HEK293T (cell line): Measurements from ENCODE around the gene LTBP1.

Experiments used
- CTCF ChIA-PET: fragments of 350-600 bp; formaldehyde crosslinking; extraction: SDS; loops from one replicate; lab custom pipeline; 2021; ENCODE audit warnings: antibody characterized with exemption, inconsistent platforms; lab: Yijun Ruan, JAX
- POLR2A ChIA-PET: fragments of 350-600 bp; formaldehyde crosslinking; extraction: SDS; loops from one replicate; lab custom pipeline; 2020; ENCODE audit warnings: antibody characterized with exemption, inconsistent platforms; lab: Yijun Ruan, JAX
- DNase-seq: peaks from one replicate; pipeline ENCODE4 v3.0.0; 2012; ENCODE audit warnings: mixed read lengths; ENCODE audit errors: extremely low spot score
- ARNT ChIP-seq: fragments of 450-650 bp; IDR thresholded peaks from 2 replicates; pipeline ENCODE4 v1.6.1; 2017; ENCODE audit warnings: mild to moderate bottlenecking
- BHLHE40 ChIP-seq: fragments of 450-650 bp; IDR thresholded peaks from 2 replicates; pipeline ENCODE4 v1.6.1; 2016; ENCODE audit warnings: mild to moderate bottlenecking, moderate library complexity, borderline replicate concordance
- CTBP1 ChIP-seq: fragments of 450-650 bp; IDR thresholded peaks from 2 replicates; pipeline ENCODE4 v1.6.1; 2016; ENCODE audit warnings: borderline replicate concordance
- ELF4 ChIP-seq: fragments of 450-650 bp; IDR thresholded peaks from 2 replicates; pipeline ENCODE4 v1.6.1; 2017; ENCODE audit warnings: antibody characterized with exemption
- FOXA1 ChIP-seq: fragments of 450-650 bp; IDR thresholded peaks from 2 replicates; pipeline ENCODE4 v1.6.1; 2016; ENCODE audit warnings: mild to moderate bottlenecking
- FOXK2 ChIP-seq: fragments of 450-650 bp; IDR thresholded peaks from 2 replicates; pipeline ENCODE4 v1.6.1; 2016; ENCODE audit warnings: mild to moderate bottlenecking
- FOXM1 ChIP-seq: fragments of 450-650 bp; IDR thresholded peaks from 2 replicates; pipeline ENCODE4 v1.6.1; 2017; ENCODE audit warnings: mild to moderate bottlenecking, borderline replicate concordance
- HDGF ChIP-seq: fragments of 450-650 bp; IDR thresholded peaks from 2 replicates; pipeline ENCODE4 v1.6.1; 2017; ENCODE audit warnings: antibody characterized with exemption, borderline replicate concordance
- L3MBTL2 ChIP-seq: fragments of 450-650 bp; conservative IDR thresholded peaks from 2 replicates; pipeline ENCODE4 v1.6.1; 2016; ENCODE audit warnings: mild to moderate bottlenecking
- LEF1 ChIP-seq: fragments of 450-650 bp; IDR thresholded peaks from 2 replicates; pipeline ENCODE4 v1.6.1; 2017; ENCODE audit warnings: mild to moderate bottlenecking, borderline replicate concordance
- NFRKB ChIP-seq: fragments of 450-650 bp; IDR thresholded peaks from 2 replicates; pipeline ENCODE4 v1.6.1; 2016; ENCODE audit warnings: mild to moderate bottlenecking, moderate library complexity
- SP1 ChIP-seq: fragments of 450-650 bp; IDR thresholded peaks from 2 replicates; pipeline ENCODE4 v1.6.1; 2017
- SUZ12 ChIP-seq: fragments of 450-650 bp; IDR thresholded peaks from 2 replicates; pipeline ENCODE4 v1.6.1; 2016; ENCODE audit warnings: mild to moderate bottlenecking
- TARDBP ChIP-seq: fragments of 450-650 bp; IDR thresholded peaks from 2 replicates; pipeline ENCODE4 v1.6.1; 2016
- ZNF384 ChIP-seq: fragments of 450-650 bp; IDR thresholded peaks from 2 replicates; pipeline ENCODE4 v1.6.1; 2016
- TF ChIP-seq, protein P1 (sequence below): fragments of 450-650 bp; IDR thresholded peaks from 2 replicates; pipeline ENCODE4 v1.6.1; 2016

Gene LTBP1

DNA sequence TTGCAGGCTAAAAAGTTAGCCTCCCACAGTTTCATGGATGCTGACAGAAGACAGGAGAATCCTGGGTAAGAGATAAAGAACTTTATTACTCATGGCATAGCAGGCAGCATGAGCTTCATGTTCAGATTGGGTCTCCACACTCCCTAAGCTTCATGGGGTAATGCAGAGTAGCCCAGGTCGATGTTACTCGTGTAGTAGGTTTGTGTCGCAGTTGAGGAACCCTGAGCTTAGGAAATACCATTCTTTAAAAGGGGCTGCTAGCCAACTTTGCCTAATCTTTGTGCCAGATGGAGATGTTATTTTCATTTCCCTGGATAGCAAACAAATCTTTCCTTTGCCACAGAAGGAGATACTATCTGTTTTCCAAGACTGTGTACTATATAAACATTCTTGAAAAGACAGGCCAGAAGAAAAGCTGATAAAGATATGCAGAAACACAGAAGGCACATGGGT lies 117.6 kb downstream of the LTBP1 start:
- TF ChIP-seq ZNF384 (no peak), FOXA1 (no peak), ELF4 (no peak), LEF1 (no peak), BHLHE40 (no peak), FOXK2 (no peak), L3MBTL2 (no peak), HDGF (no peak), FOXM1 (no peak), ARNT (no peak), SP1 (no peak), CTBP1 (no peak), TARDBP (no peak), SUZ12 (no peak)
- TF ChIP-seq, protein P1, sequence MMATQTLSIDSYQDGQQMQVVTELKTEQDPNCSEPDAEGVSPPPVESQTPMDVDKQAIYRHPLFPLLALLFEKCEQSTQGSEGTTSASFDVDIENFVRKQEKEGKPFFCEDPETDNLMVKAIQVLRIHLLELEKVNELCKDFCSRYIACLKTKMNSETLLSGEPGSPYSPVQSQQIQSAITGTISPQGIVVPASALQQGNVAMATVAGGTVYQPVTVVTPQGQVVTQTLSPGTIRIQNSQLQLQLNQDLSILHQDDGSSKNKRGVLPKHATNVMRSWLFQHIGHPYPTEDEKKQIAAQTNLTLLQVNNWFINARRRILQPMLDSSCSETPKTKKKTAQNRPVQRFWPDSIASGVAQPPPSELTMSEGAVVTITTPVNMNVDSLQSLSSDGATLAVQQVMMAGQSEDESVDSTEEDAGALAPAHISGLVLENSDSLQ = no peak
- ChIA-PET POLR2A (no interaction called here), CTCF (no interaction called here)
- no peak for DNase-seq

DNA sequence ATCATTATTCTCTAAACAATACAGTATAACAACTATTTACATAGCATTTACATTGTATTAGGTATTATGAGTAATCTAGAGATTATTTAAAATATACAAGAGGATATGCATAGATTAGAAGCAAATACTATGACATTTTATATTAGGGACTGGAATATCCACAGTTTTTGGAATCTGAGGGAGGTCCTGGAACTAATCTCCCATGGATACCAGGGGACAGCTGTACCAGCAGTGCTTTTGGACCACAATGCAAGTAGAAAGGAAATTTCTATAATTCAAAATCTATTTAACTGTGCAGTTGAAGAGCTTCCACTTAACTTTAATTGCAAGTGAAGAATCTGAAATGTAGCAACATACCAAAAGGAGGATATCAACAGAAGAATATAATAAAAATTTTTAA lies 120.8 kb downstream of the LTBP1 start:
- CTCF ChIA-PET = interaction anchor here (0.7 kb wide), 1 partner anchor 25 kb away, joined by 3 read pairs; no protein-coding TSS in a partner anchor
- no peak for DNase-seq
- TF ChIP-seq BHLHE40 (no peak), FOXK2 (no peak), SUZ12 (no peak)
- POLR2A ChIA-PET = no interaction called here

DNA sequence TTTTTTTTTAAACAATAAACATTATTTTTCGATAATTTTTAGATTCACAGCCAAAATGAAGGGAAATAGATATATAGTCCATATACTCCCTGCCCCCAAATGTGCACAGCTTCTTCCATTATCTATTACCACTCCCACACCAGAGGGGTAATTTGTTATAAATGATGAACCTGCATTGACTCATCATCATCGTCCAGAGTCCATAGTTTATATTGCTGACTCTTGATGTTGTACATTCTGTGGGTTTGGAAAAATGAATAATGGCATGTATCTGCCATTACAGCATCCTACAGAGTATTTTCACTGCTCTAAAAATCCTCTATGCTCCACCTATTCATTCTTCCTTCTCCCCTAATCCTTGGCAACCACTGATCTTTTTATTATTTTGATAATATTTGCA lies 121.5 kb downstream of the LTBP1 start:
- no peak for DNase-seq
- ChIA-PET CTCF (interaction anchor here (0.7 kb wide), 1 partner anchor 25 kb away, joined by 3 read pairs; no protein-coding TSS in a partner anchor), POLR2A (no interaction called here)
- TF ChIP-seq HDGF (no peak), L3MBTL2 (no peak), FOXK2 (no peak), ZNF384 (no peak), CTBP1 (no peak), BHLHE40 (no peak), FOXM1 (no peak), ARNT (no peak), TARDBP (no peak)
- TF ChIP-seq, protein P1 = no peak

DNA sequence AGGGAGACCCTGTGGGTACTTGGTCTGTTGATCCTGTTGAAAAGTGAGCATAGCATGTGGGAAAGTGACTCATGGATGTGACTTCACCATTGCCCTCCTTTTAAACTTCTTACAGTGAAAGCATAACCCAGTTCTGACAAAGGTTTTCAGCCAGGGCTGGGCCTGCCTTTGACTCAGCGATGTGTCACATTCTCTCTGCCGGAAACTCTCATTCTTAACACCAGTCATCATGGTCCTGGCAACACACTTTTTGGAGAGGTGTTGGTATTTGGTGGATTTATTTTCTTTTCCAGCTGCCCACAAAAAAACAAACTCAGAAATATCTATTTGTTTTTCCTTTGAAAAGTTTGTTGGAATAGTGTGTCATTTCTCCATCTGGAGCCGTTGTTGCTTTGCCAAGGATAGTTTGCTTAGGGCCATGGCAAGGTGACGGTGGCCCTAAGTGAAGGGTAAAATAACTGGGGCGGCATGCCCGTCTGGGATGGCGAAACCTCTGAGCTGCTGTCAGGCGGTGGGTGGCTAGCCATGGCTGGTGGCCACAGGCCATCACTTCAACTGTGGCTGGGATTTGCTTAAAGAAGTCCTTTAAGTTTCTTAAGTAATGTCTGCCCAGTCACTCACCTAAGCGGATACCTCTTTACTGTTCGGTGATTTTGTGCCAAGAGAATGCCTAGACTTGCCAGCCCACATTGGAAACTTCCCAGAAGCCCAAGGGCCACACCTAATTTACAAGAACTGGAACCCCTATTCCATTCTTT lies 123.3 kb downstream of the LTBP1 start:
- ChIA-PET POLR2A (no interaction called here), CTCF (interaction anchor here (1.1 kb wide), 1 partner anchor 36 kb away, joined by 3 read pairs; no protein-coding TSS in a partner anchor)
- no peak for DNase-seq
- no peak for TF ChIP-seq ZNF384

DNA sequence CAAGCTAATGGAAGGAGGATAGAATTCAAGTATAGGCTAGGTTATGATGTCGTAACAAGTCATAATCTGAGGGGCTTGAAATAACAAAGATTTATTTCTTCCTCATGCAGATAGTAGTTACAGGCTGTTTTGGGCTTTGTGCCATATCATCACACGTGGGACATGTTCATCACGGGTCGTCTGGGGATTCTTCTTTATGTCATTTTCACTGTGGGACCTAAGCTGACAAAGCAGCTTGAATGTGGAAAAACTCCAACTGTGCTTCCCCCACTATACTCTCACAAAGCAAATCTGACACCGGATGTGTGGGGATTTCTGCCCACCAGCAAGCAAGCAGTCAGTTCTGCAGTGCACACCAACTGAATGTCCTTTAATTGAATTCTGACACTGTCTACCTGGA lies 124.8 kb downstream of the LTBP1 start:
- DNase-seq = no peak
- TF ChIP-seq ZNF384 (no peak), NFRKB (no peak), FOXK2 (no peak)
- POLR2A ChIA-PET = no interaction called here
- CTCF ChIA-PET = interaction anchor here (0.8 kb wide), 1 partner anchor 224 kb away, joined by 3 read pairs; no protein-coding TSS in a partner anchor

DNA sequence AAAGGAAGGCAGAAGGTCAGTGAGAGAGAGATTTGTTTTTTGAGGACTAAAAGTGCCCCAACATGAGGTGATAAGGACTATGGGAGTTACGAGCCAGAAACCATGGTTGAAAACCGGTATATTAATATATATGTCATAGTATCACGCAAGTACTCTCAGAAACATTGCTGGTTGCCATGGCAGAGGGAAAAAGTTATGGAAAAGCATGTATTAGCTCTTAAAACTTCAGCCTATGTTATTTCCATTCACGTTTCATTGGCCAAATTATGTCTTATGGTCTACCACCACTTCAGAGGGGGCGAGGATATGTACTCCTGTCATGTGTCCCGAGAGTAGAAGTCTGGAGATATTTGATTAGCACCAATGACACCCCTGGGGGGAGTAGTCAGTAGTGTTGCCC lies 125.9 kb downstream of the LTBP1 start:
- POLR2A ChIA-PET = no interaction called here
- TF ChIP-seq, protein P1 = no peak
- no peak for TF ChIP-seq ZNF384
- no peak for TF ChIP-seq FOXM1
- no peak for TF ChIP-seq BHLHE40
- TF ChIP-seq NFRKB = no peak
- DNase-seq = no peak
- CTCF ChIA-PET = no interaction called here

DNA sequence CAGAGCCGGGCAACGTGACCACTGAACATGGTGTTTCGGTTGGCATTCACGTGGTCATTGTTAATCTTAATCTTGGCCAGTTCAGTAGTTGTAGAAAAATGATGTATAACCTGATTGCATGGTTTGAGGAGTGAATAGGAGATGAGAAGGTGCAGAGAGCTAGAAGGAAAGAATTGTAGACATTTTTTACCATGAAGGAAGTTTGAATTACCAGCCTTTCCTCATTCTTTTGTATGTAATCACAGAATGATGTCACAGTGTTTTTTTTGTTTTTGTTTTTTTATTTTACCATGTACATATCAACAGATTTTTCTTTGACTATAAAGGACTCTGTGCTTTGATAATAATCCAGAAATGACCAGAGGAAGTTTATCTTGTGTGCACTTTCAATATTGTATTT lies 126.3 kb downstream of the LTBP1 start:
- TF ChIP-seq ZNF384 = no peak
- TF ChIP-seq ARNT = no peak
- no peak for TF ChIP-seq NFRKB
- TF ChIP-seq L3MBTL2 = no peak
- TF ChIP-seq BHLHE40 = no peak
- ChIA-PET POLR2A (no interaction called here), CTCF (no interaction called here)
- DNase-seq = no peak
